Spinal cord (tissue), 10 donors: Measurements from ENCODE around the gene DPF3. TPM values are rescaled to one million over a fixed set of nuclear protein-coding genes. Genes with fewer than 3 reads are reported as not detected.
A peak's percentile ranks its signal among the peaks of the same experiment; 100 is the strongest.

Experiments
- DNase-seq, 6 donors: peaks; one replicate each; pipeline versions ENCODE4 v3.0.0 to v3.0.0-alpha.2; 2013 to 2015; ENCODE audit warnings: low spot score in 6 of 6, low read depth in 4 of 6
- H3K27ac ChIP-seq: one replicate; pipeline ENCODE4 v1.5.1; 2013; ENCODE audit warnings: low read depth, low read length, control low read depth
- H3K27me3 ChIP-seq: one replicate; pipeline ENCODE4 v1.6.1; 2013; ENCODE audit warnings: low read length; ENCODE audit not compliant: control insufficient read depth, insufficient read depth
- H3K36me3 ChIP-seq: one replicate; pipeline ENCODE4 v1.6.1; 2013; ENCODE audit warnings: low read length; ENCODE audit not compliant: control insufficient read depth, insufficient read depth
- H3K4me1 ChIP-seq: one replicate; pipeline ENCODE4 v1.6.1; 2013; ENCODE audit warnings: low read length; ENCODE audit not compliant: control insufficient read depth, insufficient read depth
- H3K4me3 ChIP-seq: one replicate; pipeline ENCODE4 v1.5.1; 2013; ENCODE audit warnings: low read depth, low read length, control low read depth
- H3K9me3 ChIP-seq: one replicate; pipeline ENCODE4 v1.6.1; 2013; ENCODE audit warnings: low read length; ENCODE audit not compliant: control insufficient read depth, insufficient read depth
- WGBS: methylation state at CpG from one replicate; pipeline ENCODE4 v1.1.5; 2013; ENCODE audit warnings: missing lambda C conversion rate; ENCODE audit not compliant: insufficient coverage; 5-methylcytosine and 5-hydroxymethylcytosine counted together
- polyA plus RNA-seq, 2 donors: library from polyadenylated mRNA; unstranded; fragments of 120-200 nt; gene quantifications; one replicate each; pipeline ENCODE4 v1.2.1, GENCODE V29; 2013; ENCODE audit not compliant: insufficient read length in 2 of 2
- total RNA-seq, 2 donors: library from RNA; depleted of rRNA in 1 of 2; stranded (reverse); fragments of 120-200 nt in 1 of 2; fragments of >200 nt in 1 of 2; gene quantifications; one replicate each; pipeline versions ENCODE4 v1.2.3 to v1.2.4, GENCODE V29; 2013 to 2014
- donor health status: healthy.

The DPF3 gene
- total and polyA plus RNA-seq, 4 donors = 9.6 to 14.5 (median 12.8) TPM

GRCh38 chr14:72708222-72708621 lies 185.7 kb downstream of the DPF3 start:
- H3K4me1 ChIP-seq = peaks cover 21% of the 10 kb centered on the region
- no peaks in the 10 kb centered on the region for H3K27me3 ChIP-seq
- 70% methylated on average over 8 of the region's 12 CpGs for WGBS
- H3K4me3 ChIP-seq = no peak overlapping the region
- no peaks in the 10 kb centered on the region for H3K9me3 ChIP-seq
- H3K36me3 ChIP-seq = peaks cover 6% of the 10 kb centered on the region
- peak overlapping the region; percentile 29 for H3K27ac ChIP-seq
- peak in 1 of 6 donors; percentile 60 for DNase-seq

- no peak overlapping the region for H3K4me3 ChIP-seq
- 91% methylated on average over 2 of the region's 2 CpGs for WGBS
- DNase-seq = no peak
- no peaks in the 10 kb centered on the region for H3K36me3 ChIP-seq
- no peaks in the 10 kb centered on the region for H3K9me3 ChIP-seq
- H3K27ac ChIP-seq = no peak overlapping the region
- H3K4me1 ChIP-seq = peaks cover 37% of the 10 kb centered on the region
- H3K27me3 ChIP-seq = no peaks in the 10 kb centered on the region
Measured at GRCh38 chr14:72706485-72706884, 187.4 kb downstream of the DPF3 start.

- Histone ChIP-seq H3K27me3 (no peaks in the 10 kb centered on the region), H3K27ac (no peak overlapping the region), H3K4me3 (no peak overlapping the region), H3K36me3 (no peaks in the 10 kb centered on the region), H3K9me3 (no peaks in the 10 kb centered on the region), H3K4me1 (peaks cover 44% of the 10 kb centered on the region)
- WGBS = 63% methylated on average over 3 of the region's 3 CpGs
- DNase-seq = no peak
Measured at GRCh38 chr14:72704502-72704901, 189.4 kb downstream of the DPF3 start.

- Histone ChIP-seq H3K36me3 (no peaks in the 10 kb centered on the region), H3K4me1 (peaks cover 27% of the 10 kb centered on the region), H3K9me3 (no peaks in the 10 kb centered on the region), H3K4me3 (no peak overlapping the region), H3K27me3 (no peaks in the 10 kb centered on the region), H3K27ac (peak overlapping the region; percentile 55)
- 18% methylated on average over 7 of the region's 7 CpGs for WGBS
- DNase-seq = peak in 4 of 6 donors; percentile 48 to 94 (median 68)
Measured at GRCh38 chr14:72701605-72702004, 192.3 kb downstream of the DPF3 start.

- H3K9me3 ChIP-seq = no peaks in the 10 kb centered on the region
- peaks cover 27% of the 10 kb centered on the region for H3K4me1 ChIP-seq
- no peaks in the 10 kb centered on the region for H3K27me3 ChIP-seq
- no peak overlapping the region for H3K4me3 ChIP-seq
- 38% methylated on average over 2 of the region's 7 CpGs for WGBS
- no peaks in the 10 kb centered on the region for H3K36me3 ChIP-seq
- H3K27ac ChIP-seq = no peak overlapping the region
- DNase-seq = no peak
Measured at GRCh38 chr14:72701237-72701565, 192.7 kb downstream of the DPF3 start.

GRCh38 chr14:72700338-72701236 lies 193.3 kb downstream of the DPF3 start:
- 66% methylated on average over 7 of the region's 12 CpGs for WGBS
- Histone ChIP-seq H3K36me3 (no peaks in the 10 kb centered on the region), H3K9me3 (no peaks in the 10 kb centered on the region), H3K27ac (peak overlapping the region; percentile 16), H3K4me3 (no peak overlapping the region), H3K4me1 (peaks cover 27% of the 10 kb centered on the region), H3K27me3 (no peaks in the 10 kb centered on the region)
- peak in 1 of 6 donors; percentile 49 for DNase-seq

GRCh38 chr14:72699852-72700257 lies 194.0 kb downstream of the DPF3 start:
- DNase-seq = peak in 1 of 6 donors; percentile 28
- H3K27me3 ChIP-seq = no peaks in the 10 kb centered on the region
- H3K9me3 ChIP-seq = no peaks in the 10 kb centered on the region
- WGBS = 48% methylated on average over 3 of the region's 3 CpGs
- H3K4me1 ChIP-seq = peaks cover 27% of the 10 kb centered on the region
- peak overlapping the region; percentile 16 for H3K27ac ChIP-seq
- H3K4me3 ChIP-seq = no peak overlapping the region
- H3K36me3 ChIP-seq = no peaks in the 10 kb centered on the region

- 74% methylated on average over 2 of the region's 4 CpGs for WGBS
- no peak overlapping the region for H3K4me3 ChIP-seq
- no peaks in the 10 kb centered on the region for H3K36me3 ChIP-seq
- no peaks in the 10 kb centered on the region for H3K9me3 ChIP-seq
- DNase-seq = no peak
- H3K4me1 ChIP-seq = peaks cover 27% of the 10 kb centered on the region
- no peaks in the 10 kb centered on the region for H3K27me3 ChIP-seq
- H3K27ac ChIP-seq = no peak overlapping the region
Measured at GRCh38 chr14:72699443-72699842, 194.5 kb downstream of the DPF3 start.

- no peak for DNase-seq
- Histone ChIP-seq H3K9me3 (no peaks in the 10 kb centered on the region), H3K27ac (no peak overlapping the region), H3K36me3 (peaks cover 18% of the 10 kb centered on the region), H3K4me3 (no peak overlapping the region), H3K27me3 (no peaks in the 10 kb centered on the region), H3K4me1 (peaks cover 15% of the 10 kb centered on the region)
- WGBS = 40% methylated on average over 1 of the region's 3 CpGs
Measured at GRCh38 chr14:72692696-72693095, 201.2 kb downstream of the DPF3 start.

GRCh38 chr14:72690324-72690723 lies 203.6 kb downstream of the DPF3 start:
- Histone ChIP-seq H3K4me1 (peaks cover 15% of the 10 kb centered on the region), H3K9me3 (no peaks in the 10 kb centered on the region), H3K36me3 (peaks cover 18% of the 10 kb centered on the region), H3K4me3 (no peak overlapping the region), H3K27ac (no peak overlapping the region), H3K27me3 (no peaks in the 10 kb centered on the region)
- 89% methylated on average over 14 of the region's 14 CpGs for WGBS
- DNase-seq = no peak
